Measurements from ENCODE around the gene MAGEA9B.
"Not testable (repeated sequence)": the region's sequence is repeated elsewhere in the genome, so short reads cannot be mapped to it uniquely, and the experiment has no call there.

Gene MAGEA9B, protein sequence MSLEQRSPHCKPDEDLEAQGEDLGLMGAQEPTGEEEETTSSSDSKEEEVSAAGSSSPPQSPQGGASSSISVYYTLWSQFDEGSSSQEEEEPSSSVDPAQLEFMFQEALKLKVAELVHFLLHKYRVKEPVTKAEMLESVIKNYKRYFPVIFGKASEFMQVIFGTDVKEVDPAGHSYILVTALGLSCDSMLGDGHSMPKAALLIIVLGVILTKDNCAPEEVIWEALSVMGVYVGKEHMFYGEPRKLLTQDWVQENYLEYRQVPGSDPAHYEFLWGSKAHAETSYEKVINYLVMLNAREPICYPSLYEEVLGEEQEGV

GRCh38 chrX:149587359-149587758, at the start of gene MAGEA9B:
Gene MAGEA9B (minus strand): TSS chrX:149587459. CDS start chrX:149583179, 4,280 bp downstream.
- in situ Hi-C loops (cut with MboI; ENCODE audit: low sequenced_read_pairs), result not testable (repeated sequence)

DNA sequence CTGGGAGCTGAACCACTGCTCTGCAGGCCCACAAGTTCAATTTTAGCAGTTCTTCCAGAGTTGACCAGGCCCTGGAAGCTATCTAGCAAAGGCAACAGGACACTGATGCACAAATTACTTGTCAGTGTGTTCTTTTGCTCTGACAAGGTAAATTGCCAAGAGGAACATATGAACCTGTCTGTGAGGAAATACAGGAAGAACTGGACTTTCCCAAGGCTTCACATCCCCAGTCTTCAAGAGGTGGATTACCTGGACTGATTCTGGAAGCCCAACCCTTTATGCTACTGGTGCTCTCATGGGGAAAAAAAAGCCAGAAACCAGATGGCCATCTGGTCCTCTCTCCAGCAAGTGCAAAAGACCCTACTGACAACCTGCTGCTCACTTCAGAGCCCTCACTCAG, 46.3 kb upstream of the MAGEA9B start:
- in situ Hi-C loops (cut with MboI; ENCODE audit: low sequenced_read_pairs), result no loop called here

- in situ Hi-C loops (cut with MboI; ENCODE audit: low sequenced_read_pairs), result no loop called here
Measured at GRCh38 chrX:149631234-149632165, 44.2 kb upstream of the MAGEA9B start, which contains the start of gene TMEM185A. Gene TMEM185A (minus strand): TSS chrX:149631792. CDS start chrX:149631580, 212 bp downstream.

- in situ Hi-C loops (cut with MboI; ENCODE audit: low sequenced_read_pairs), result no loop called here
Measured at GRCh38 chrX:149630681-149631233, 43.5 kb upstream of the MAGEA9B start.

DNA sequence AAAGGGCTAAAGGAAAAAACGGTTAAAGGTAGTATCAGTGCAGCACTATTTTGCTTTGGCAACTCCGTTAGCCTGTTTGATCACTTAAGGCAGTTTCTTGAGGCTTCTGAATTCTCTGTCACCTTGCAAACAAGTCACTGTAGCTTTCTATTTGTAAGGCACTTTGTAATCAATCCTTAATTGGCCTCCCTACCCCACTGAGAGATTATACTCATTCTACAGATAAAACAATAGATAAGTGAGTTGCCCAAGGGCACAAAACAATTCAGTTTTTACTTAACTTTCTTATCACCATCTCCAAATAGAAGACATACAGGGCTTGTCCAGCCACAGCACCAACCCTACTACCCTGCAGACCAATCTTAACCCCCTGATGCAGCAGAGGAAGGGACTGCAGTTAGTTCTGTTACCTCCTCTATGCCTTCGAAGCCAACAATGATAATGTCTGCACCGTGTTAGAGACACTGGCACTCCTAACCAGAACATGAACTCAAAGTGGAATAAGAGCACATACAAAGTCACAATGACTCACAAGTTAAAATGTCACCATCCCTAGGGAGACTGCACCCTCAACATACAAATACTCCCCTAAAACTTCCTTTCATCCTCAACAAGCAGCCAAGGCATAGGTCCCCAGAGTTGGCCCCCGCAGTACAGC, 42.6 kb upstream of the MAGEA9B start:
- in situ Hi-C loops (cut with MboI; ENCODE audit: low sequenced_read_pairs), result no loop called here

DNA sequence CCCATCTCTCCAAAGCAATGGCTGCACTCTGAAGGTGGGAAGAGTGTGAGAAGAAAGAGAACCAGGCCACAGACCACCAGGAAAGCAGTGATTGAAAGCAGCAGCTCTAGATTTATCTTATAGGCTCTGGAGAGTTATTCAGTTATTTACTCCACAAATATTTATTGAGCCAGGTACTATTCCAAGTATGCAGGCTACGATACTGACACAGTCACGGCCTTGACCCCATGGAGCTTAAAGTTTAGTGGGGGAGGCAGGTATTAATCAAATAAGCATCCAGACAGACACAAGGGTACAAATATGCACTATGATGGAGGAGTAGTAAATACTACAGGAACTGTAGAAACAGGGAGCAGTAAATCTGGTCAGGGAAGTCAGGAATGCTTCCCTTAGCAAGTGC, 41.5 kb upstream of the MAGEA9B start:
- in situ Hi-C loops (cut with MboI; ENCODE audit: low sequenced_read_pairs), result no loop called here

DNA sequence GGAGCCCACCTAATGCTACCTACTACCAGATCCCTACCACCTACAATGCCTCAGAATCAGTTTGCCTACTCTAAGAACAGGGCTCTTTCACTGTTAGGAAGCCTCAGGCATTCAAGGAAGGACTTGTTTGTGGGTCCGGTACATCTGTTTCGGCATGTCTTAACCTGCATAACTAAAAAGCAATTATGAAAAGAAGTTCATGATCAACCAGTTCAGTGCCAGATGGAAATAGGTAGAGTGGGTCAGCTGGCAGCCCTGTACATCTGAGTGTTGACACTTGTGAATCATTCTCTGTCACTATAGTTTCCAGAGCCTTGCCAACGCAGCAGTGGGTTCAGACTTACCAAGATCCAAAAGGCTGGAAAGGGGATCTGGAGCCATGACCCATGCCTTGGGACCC, 41.0 kb upstream of the MAGEA9B start:
- in situ Hi-C loops (cut with MboI; ENCODE audit: low sequenced_read_pairs), result no loop called here

DNA sequence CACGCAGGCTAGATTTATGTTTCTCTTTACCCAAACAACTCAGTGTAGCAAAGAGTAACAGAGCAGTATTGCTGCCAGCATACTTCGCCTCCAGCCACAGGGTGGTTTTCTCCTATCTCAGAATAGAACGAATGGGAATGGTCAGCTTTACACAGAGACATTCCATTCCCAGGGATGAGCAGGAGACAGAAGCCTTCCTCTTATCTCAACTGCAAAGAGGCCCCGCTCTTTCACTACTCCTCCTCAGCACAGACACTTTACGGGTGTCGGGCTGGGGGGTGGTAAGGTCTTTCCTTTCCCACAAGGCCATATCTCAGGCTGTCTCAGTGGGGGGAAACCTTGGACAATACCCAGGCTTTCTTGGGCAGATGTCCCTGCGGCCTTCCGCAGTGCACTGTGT, 39.6 kb upstream of the MAGEA9B start:
- in situ Hi-C loops (cut with MboI; ENCODE audit: low sequenced_read_pairs), result not testable (repeated sequence)

DNA sequence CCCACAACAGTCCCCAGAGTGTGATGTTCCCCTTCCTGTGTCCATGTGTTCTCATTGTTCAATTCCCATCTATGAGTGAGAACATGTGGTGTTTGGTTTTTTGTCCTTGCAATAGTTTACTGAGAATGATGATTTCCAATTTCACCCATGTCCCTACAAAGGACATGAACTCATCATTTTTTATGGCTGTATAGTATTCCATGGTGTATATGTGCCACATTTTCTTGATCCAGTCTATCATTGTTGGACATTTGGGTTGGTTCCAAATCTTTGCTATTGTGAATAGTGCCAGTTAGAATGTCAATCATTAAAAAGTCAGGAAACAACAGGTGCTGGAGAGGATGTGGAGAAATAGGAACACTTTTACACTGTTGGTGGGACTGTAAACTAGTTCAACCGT, 32.4 kb upstream of the MAGEA9B start:
- in situ Hi-C loops (cut with MboI; ENCODE audit: low sequenced_read_pairs), result not testable (repeated sequence)

DNA sequence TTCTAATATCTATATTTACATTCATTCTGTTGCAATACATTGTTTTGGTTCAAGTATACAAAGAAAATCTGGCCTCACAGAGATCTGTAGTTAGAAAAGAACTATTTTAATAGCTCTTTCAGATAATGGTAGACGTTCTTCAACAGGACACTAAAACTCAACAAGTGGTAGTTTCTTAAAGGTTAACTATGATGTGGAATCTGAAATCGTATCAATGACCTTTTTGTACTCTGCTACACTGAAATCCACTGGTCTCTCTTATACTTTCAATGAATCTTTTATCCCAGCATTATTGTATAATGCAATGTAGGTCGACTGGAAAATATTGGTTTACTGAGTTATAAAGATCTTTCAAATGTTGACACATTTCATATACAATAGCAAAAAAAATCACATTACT, 31.6 kb upstream of the MAGEA9B start:
- in situ Hi-C loops (cut with MboI; ENCODE audit: low sequenced_read_pairs), result no loop called here

DNA sequence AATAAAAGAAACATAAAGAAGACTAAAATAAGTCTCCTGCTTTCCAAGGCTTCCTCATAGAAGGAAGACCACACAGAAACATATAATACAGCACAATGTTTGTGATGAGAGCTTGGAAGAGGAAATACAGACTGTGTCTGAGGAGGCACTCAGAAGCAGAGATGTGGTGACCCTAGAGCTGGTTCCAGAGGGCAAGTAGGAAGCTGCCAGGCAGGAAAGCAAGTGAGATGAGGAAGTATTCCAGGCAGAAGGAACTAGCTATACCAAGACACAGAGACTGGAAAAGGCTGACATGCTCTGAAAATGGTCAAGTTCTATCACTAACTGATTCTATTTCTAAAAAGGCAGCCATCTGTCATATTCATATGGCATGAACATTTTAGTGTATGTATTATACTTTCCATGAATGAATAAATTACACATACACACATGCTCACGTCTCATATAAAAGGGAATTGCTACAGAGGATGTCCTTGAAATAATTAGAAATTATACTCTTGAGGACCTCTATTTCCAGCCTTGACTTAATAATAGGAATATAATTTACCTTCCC, 24.4 kb upstream of the MAGEA9B start:
- in situ Hi-C loops (cut with MboI; ENCODE audit: low sequenced_read_pairs), result no loop called here

DNA sequence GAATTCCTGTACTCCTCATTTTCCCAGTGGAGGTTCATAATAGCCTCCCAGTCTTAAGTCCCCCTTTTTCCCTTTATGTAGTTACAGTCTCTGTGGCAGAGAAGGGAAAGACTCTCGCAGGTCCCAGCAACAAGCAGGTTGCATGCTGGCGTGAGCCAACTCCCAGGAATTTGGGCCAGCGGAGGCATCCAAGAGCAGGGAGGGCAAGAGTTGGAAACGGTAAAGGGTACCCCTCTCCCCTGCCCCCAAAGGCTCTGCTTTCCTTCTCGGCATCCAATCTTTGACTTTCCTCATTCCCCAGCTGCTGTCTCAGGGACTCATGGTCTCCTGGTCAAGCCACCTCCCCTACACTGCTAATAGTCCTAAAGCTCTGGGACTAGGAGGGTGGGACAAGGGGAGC, 23.3 kb upstream of the MAGEA9B start:
- in situ Hi-C loops (cut with MboI; ENCODE audit: low sequenced_read_pairs), result no loop called here

GRCh38 chrX:149607699-149608098, 20.4 kb upstream of the MAGEA9B start:
- in situ Hi-C loops (cut with MboI; ENCODE audit: low sequenced_read_pairs), result no loop called here

- in situ Hi-C loops (cut with MboI; ENCODE audit: low sequenced_read_pairs), result not testable (repeated sequence)
Measured at GRCh38 chrX:149605248-149605885, 18.1 kb upstream of the MAGEA9B start.

DNA sequence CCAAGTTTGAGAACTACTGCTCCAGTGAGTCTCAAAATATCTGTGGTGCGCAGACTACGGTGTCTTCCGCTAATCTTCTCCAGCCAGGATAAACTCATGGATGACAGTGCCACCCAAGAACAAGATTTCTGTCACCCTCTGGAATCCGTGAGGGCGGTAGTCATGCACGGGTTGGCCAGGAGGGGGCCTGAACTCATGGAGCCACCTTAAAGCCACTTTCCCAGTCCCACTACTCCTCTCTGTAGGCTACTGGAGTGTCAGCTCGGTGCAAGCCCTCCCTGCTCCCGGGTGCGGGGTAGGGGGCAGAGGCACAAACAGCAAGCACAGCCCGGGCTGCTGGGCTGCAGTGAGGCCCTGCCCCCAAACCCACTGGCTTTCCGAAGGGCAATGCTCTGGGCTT, 11.3 kb upstream of the MAGEA9B start:
- in situ Hi-C loops (cut with MboI; ENCODE audit: low sequenced_read_pairs), result not testable (repeated sequence)

DNA sequence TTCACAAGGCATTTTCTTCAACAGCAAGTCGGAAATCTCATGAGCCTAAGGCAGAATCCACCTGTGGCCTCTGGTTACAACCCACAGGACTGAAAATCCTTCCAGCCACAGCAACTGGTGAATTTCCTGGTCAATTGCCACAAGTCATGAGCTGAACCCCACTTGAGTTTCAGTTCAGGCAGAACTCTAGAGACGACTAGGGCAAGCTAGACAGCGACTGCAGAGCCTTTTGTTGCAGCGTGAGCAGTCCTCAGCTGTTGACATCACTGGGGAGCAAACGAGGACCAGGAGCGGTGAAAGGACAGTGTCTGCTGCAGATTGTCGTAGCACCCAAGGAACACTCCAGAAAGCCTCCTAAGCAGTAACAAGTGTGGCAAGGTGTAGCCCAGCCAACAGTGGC, 8.7 kb upstream of the MAGEA9B start:
- in situ Hi-C loops (cut with MboI; ENCODE audit: low sequenced_read_pairs), result not testable (repeated sequence)

- in situ Hi-C loops (cut with MboI; ENCODE audit: low sequenced_read_pairs), result not testable (repeated sequence)
Measured at GRCh38 chrX:149595214-149595613, 8.0 kb upstream of the MAGEA9B start, which contains the start of gene HSFX2. Gene HSFX2 (minus strand): TSS chrX:149595314. CDS start chrX:149594700, 614 bp downstream.

DNA sequence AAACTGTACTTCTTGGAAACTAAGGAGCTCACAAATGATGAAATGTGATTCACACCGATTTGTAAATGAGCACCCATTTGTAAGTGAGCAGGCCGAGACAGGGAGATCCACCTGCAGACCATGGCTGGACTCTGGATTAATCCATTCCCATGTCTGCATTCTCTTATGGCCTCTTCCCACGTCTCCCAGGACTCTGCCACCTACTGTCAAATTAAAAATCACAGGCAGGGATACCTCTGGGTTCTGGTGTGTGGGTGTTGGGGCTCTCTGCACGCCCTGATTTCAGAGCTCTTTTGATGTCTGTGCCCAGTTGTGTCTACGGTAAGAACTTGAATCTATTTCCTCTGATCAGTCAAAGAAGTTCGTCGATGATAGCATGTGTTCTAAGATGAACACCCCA, 3.7 kb upstream of the MAGEA9B start:
- in situ Hi-C loops (cut with MboI; ENCODE audit: low sequenced_read_pairs), result not testable (repeated sequence)

DNA sequence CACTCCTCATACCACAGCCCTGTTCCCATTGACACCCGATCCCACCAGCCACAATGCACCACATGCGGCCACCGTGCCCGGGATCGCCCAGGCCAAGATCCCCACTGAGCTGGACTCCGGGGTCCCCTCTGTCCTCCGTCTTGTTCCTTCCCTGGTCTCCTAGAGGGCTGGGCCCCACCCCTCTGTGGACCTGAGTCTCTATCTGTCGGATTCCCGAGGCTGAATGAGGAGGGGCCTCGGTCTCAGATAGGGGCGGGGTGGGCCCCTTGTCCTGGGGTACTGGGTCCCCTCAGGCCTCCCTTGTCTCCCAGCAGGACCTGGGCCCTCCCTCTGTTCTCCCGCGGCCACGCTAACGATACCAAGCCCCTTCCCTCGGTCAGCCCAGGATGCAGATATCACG, 1.6 kb downstream of the MAGEA9B start:
- in situ Hi-C loops (cut with MboI; ENCODE audit: low sequenced_read_pairs), result not testable (repeated sequence)

DNA sequence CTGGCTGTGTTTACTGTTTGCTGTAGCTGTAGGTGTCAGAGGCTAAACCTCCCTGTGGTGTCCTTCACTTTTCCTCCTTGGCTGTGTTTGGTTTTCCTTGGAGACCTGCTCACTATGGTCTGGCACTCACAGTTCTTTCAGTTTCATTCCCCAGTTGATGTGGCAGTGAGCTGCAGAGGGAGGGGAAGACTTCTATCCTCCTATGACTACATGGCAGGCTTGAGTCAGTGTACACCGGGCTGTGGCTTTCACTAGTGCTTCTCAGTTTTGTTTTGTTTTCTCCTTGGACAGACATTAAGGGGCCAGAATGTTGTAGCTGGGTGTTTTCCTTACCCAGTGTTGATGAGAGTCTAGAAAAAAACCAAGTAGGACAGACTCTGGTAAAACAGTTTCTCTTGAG, 13.8 kb downstream of the MAGEA9B start:
- in situ Hi-C loops (cut with MboI; ENCODE audit: low sequenced_read_pairs), result not testable (repeated sequence)
